Endothelial cell (in vitro differentiated cells): Measurements from ENCODE around the gene LPP. TPM values are rescaled to one million over a fixed set of nuclear protein-coding genes. Genes with fewer than 3 reads are reported as not detected.

ENCODE experiments used
- DNase-seq: peaks from one replicate; pipeline ENCODE4 v3.0.0; 2021; ENCODE audit warnings: low spot score
- H3K27ac Mint-ChIP-seq: one replicate; pipeline ENCODE4 v1.8.0; 2021; ENCODE audit warnings: mixed read lengths, inconsistent platforms; ENCODE audit not compliant: unreplicated experiment
- H3K27me3 Mint-ChIP-seq: one replicate; pipeline ENCODE4 v1.8.0; 2021; ENCODE audit warnings: mild to moderate bottlenecking, moderate library complexity, mixed read lengths, inconsistent platforms; ENCODE audit not compliant: unreplicated experiment
- H3K36me3 Mint-ChIP-seq: one replicate; pipeline ENCODE4 v1.8.0; 2021; ENCODE audit warnings: mild to moderate bottlenecking, low read depth, mixed read lengths, inconsistent platforms; ENCODE audit not compliant: unreplicated experiment
- H3K4me1 Mint-ChIP-seq: one replicate; pipeline ENCODE4 v1.8.0; 2021; ENCODE audit warnings: mild to moderate bottlenecking, mixed read lengths, inconsistent platforms; ENCODE audit not compliant: unreplicated experiment
- H3K4me3 Mint-ChIP-seq: one replicate; pipeline ENCODE4 v1.8.0; 2021; ENCODE audit warnings: mild to moderate bottlenecking, mixed read lengths, inconsistent platforms; ENCODE audit not compliant: unreplicated experiment
- H3K9me3 Mint-ChIP-seq: one replicate; pipeline ENCODE4 v1.8.0; 2021; ENCODE audit warnings: mixed read lengths, inconsistent platforms; ENCODE audit not compliant: unreplicated experiment
- CTCF ChIP-seq: fragments of 200-600 bp; sonication (generic); IDR thresholded peaks from one replicate; pipeline ENCODE4 v1.5.0; 2021; ENCODE audit warnings: antibody characterized with exemption; ENCODE audit not compliant: unreplicated experiment
- total RNA-seq: library from RNA; stranded (reverse); fragmentation: NEBNext Ultra II Directional; extraction: Animal tissue kit (Norgen Biotek cat#: 25700); gene quantifications from one replicate; pipeline ENCODE4 v1.2.1, GENCODE V29; 2021; ENCODE audit not compliant: unreplicated experiment

The LPP gene
- total RNA-seq, 1 donor from 2014 or later, result 181 TPM

DNA sequence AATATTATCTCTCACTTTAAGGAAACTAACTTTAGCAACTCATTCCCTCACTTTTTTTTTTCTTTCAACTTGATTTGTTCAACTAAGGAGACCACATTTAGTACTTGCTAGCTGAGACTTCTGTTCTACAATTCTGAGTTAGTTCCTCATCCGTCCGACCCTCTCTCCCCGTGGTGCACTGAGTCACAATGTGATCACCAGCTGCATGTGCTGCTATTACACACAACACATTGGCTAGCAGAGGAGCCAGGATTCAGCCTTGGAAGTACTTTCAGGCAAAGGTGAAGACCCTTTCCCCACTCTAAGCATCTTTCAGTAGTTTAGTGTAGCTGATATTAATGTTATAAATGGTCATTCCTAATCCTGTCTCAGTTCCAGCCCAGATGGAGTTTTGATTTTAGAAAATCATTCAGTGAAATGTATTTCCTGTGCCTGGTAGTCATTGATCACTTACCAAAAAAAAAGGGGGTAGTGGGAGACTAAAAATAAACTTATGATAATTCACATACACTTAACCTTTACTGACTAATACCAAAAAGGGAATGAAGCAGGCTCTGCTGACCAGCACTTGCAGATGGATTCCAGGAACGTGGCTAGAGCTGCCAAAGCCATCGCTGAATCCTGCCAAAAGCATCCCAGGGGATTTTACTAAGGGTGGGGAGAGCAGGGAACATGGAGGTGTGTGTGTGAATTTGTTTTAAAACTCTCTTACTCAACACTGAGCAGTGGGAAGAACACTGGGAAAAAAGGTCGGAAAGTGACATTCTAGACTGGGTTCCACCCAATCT is 424.8 kb downstream of the LPP start:
- no peak for DNase-seq
- Mint-ChIP-seq H3K27me3 (no peaks in the 10 kb centered on the region), H3K4me3 (no peak overlapping the region), H3K27ac (no peak overlapping the region), H3K9me3 (no peaks in the 10 kb centered on the region), H3K36me3 (no peaks in the 10 kb centered on the region), H3K4me1 (no peaks in the 10 kb centered on the region)
- TF ChIP-seq CTCF, result no peak

GRCh38 chr3:188580223-188580622 is 426.3 kb downstream of the LPP start:
- Mint-ChIP-seq H3K4me3 (no peak overlapping the region), H3K27me3 (no peaks in the 10 kb centered on the region), H3K9me3 (no peaks in the 10 kb centered on the region), H3K36me3 (no peaks in the 10 kb centered on the region), H3K27ac (no peak overlapping the region), H3K4me1 (peaks cover 5% of the 10 kb centered on the region)
- no peak for DNase-seq
- TF ChIP-seq CTCF, result no peak

DNA sequence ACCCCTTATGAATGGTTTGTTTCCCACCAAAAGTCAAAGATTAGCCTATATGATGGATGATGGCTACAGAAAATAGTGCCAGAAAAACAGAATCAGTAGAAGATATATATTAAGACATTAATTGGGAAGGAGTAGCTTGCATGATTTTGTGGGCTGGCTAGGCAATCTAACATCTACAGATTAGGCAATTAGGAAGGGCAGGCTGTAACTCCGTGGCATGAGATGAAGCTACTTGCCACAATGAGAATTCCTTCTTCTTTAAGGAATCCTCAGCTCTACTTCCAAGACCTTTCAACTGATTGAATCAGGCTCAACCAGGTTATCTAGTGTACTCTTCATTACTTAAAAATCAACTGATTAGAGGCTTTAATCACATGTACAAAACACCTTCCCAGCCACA is 426.7 kb downstream of the LPP start:
- H3K27ac Mint-ChIP-seq, result no peak overlapping the region
- no peak for TF ChIP-seq CTCF
- peaks cover 5% of the 10 kb centered on the region for H3K4me1 Mint-ChIP-seq

GRCh38 chr3:188581365-188581764 is 427.4 kb downstream of the LPP start:
- TF ChIP-seq CTCF, result no peak
- no peaks in the 10 kb centered on the region for H3K36me3 Mint-ChIP-seq
- H3K4me1 Mint-ChIP-seq, result peaks cover 5% of the 10 kb centered on the region
- no peak overlapping the region for H3K27ac Mint-ChIP-seq
- no peak overlapping the region for H3K4me3 Mint-ChIP-seq
- DNase-seq, result no peak
- H3K9me3 Mint-ChIP-seq, result no peaks in the 10 kb centered on the region
- H3K27me3 Mint-ChIP-seq, result no peaks in the 10 kb centered on the region

More for the DNA sequence above, 426.7 kb downstream of the LPP start:
- no peaks in the 10 kb centered on the region for H3K27me3 Mint-ChIP-seq
- no peaks in the 10 kb centered on the region for H3K9me3 Mint-ChIP-seq
- H3K36me3 Mint-ChIP-seq, result no peaks in the 10 kb centered on the region
- H3K4me3 Mint-ChIP-seq, result no peak overlapping the region
- no peak for DNase-seq

DNA sequence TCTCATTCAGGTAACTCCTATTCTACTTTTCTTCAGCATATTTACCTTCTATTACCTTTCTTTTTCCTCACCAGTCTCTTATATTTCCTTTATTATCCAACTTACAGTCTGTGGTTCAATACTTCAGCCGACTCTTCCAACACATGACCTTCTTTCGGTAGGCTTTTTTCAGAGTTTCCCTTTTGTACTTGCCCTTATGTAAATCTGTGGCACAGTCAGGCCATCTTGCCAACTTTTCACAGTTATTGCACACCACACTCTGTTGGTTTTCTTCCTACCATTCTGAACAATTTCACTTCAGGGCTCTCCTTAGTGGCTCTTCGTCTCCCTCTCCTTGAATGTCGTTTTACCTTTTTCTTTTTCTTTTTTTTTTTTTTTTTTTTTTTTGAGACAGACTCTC is 427.8 kb downstream of the LPP start:
- Mint-ChIP-seq H3K4me3 (no peak overlapping the region), H3K27ac (no peak overlapping the region), H3K27me3 (no peaks in the 10 kb centered on the region), H3K4me1 (peaks cover 5% of the 10 kb centered on the region), H3K36me3 (no peaks in the 10 kb centered on the region), H3K9me3 (no peaks in the 10 kb centered on the region)
- DNase-seq, result no peak
- TF ChIP-seq CTCF, result no peak
